Neural cell (in vitro differentiated cells): ENCODE measurements around the gene RPS6KC1. TPM values are rescaled to one million over a fixed set of nuclear protein-coding genes. Genes with fewer than 3 reads are reported as not detected.

Experiments used
- H2AFZ ChIP-seq: fragments of 200-600, 300-800 bp; sonication (generic), shearing (Covaris generic); 2 replicates; pipeline ENCODE4 v1.6.0; 2014; ENCODE audit warnings: low read depth, mild to moderate bottlenecking, antibody characterized with exemption, low read length, moderate library complexity
- H3F3A ChIP-seq: fragments of 200-600 bp; shearing (Covaris generic); 2 replicates; pipeline ENCODE4 v1.6.1; 2016; ENCODE audit warnings: mild to moderate bottlenecking, moderate library complexity, mixed read lengths, antibody characterized with exemption, low read length; ENCODE audit not compliant: insufficient read depth, poor library complexity, severe bottlenecking
- H3K27ac ChIP-seq: fragments of 200-600, 300-800 bp; sonication (generic), shearing (Covaris generic); 2 replicates; pipeline ENCODE4 v1.5.1; 2014; ENCODE audit warnings: mild to moderate bottlenecking, low read length, moderate library complexity
- H3K27me3 ChIP-seq: fragments of 300-800, 200-600 bp; sonication (generic), shearing (Covaris generic); 2 replicates; pipeline ENCODE4 v1.6.0; 2014; ENCODE audit warnings: mild to moderate bottlenecking, low read depth, low read length, moderate library complexity; ENCODE audit not compliant: insufficient read depth
- H3K36me3 ChIP-seq: fragments of 300-800, 200-600 bp; sonication (generic), shearing (Covaris generic); 2 replicates; pipeline ENCODE4 v1.5.1; 2014; ENCODE audit warnings: mild to moderate bottlenecking, antibody characterized with exemption, low read length, moderate library complexity; ENCODE audit not compliant: insufficient read depth
- H3K4me2 ChIP-seq: fragments of 300-800, 200-600 bp; sonication (generic), shearing (Covaris generic); 2 replicates; pipeline ENCODE4 v1.6.0; 2014; ENCODE audit warnings: mild to moderate bottlenecking, low read length
- H3K4me3 ChIP-seq: fragments of 300-800, 200-600 bp; sonication (generic), shearing (Covaris generic); 2 replicates; pipeline ENCODE4 v1.5.1; 2014; ENCODE audit warnings: mild to moderate bottlenecking, low read length, moderate library complexity
- H3K79me2 ChIP-seq: fragments of 200-600 bp; shearing (Covaris generic); replicated peaks from 2 replicates; pipeline ENCODE4 v1.6.0; 2014; ENCODE audit warnings: mild to moderate bottlenecking, low read length, moderate library complexity; ENCODE audit not compliant: insufficient read depth
- H3K9ac ChIP-seq: fragments of 300-800, 200-600 bp; sonication (generic), shearing (Covaris generic); 2 replicates; pipeline ENCODE4 v1.6.1; 2016; ENCODE audit warnings: mild to moderate bottlenecking, low read length, mixed read lengths
- H3K9me2 ChIP-seq: fragments of 200-600 bp; shearing (Covaris generic); 2 replicates; pipeline ENCODE4 v1.6.1; 2016; ENCODE audit warnings: mild to moderate bottlenecking, low read length, mixed read lengths; ENCODE audit not compliant: insufficient read depth
- H3K9me3 ChIP-seq: fragments of 200-600, 300-800 bp; sonication (generic), shearing (Covaris generic); 2 replicates; pipeline ENCODE4 v1.6.1; 2016; ENCODE audit warnings: mild to moderate bottlenecking, mixed run types, low read length, moderate library complexity, mixed read lengths
- H4K20me1 ChIP-seq: fragments of 200-600 bp; shearing (Covaris generic); 2 replicates; pipeline ENCODE4 v1.6.1; 2016; ENCODE audit warnings: mild to moderate bottlenecking, mixed run types; ENCODE audit not compliant: insufficient read depth
- CTCF ChIP-seq: fragments of 450-650 bp; IDR thresholded peaks from 2 replicates; pipeline ENCODE4 v1.5.1; 2014; ENCODE audit warnings: antibody characterized with exemption, mild to moderate bottlenecking, moderate library complexity; ENCODE audit not compliant: poor library complexity, severe bottlenecking
- EP300 ChIP-seq: fragments of 450-650 bp; conservative IDR thresholded peaks from 2 replicates; pipeline ENCODE4 v1.6.1; 2014; ENCODE audit warnings: antibody characterized with exemption, mild to moderate bottlenecking, moderate library complexity; ENCODE audit not compliant: poor library complexity, severe bottlenecking
- EZH2 ChIP-seq: fragments of 200-600, 300-800 bp; shearing (Covaris generic), sonication (generic); IDR thresholded peaks from 2 replicates; pipeline ENCODE4 v1.6.1; 2014; ENCODE audit warnings: antibody characterized with exemption, low read length, borderline replicate concordance, mild to moderate bottlenecking; ENCODE audit not compliant: insufficient read depth, poor library complexity, severe bottlenecking
- MXI1 ChIP-seq: fragments of 450-650 bp; conservative IDR thresholded peaks from 2 replicates; pipeline ENCODE4 v1.6.1; 2014; ENCODE audit warnings: antibody characterized with exemption, mild to moderate bottlenecking; ENCODE audit not compliant: poor library complexity, severe bottlenecking
- POLR2AphosphoS5 ChIP-seq: IDR thresholded peaks from 2 replicates; pipeline ENCODE4 v1.6.1; 2012
- RAD21 ChIP-seq: fragments of 450-650 bp; conservative IDR thresholded peaks from 2 replicates; pipeline ENCODE4 v1.6.1; 2014; ENCODE audit warnings: antibody characterized with exemption, mild to moderate bottlenecking, moderate library complexity
- SMC3 ChIP-seq: fragments of 450-650 bp; conservative IDR thresholded peaks from 2 replicates; pipeline ENCODE4 v1.6.1; 2014; ENCODE audit warnings: antibody characterized with exemption, mild to moderate bottlenecking, moderate library complexity; ENCODE audit not compliant: poor library complexity
- TAF1 ChIP-seq: IDR thresholded peaks from 2 replicates; pipeline ENCODE4 v1.6.1; 2012; ENCODE audit warnings: low read depth
- polyA plus RNA-seq: library from polyadenylated mRNA; depleted of rRNA; stranded (reverse); fragments of >200 nt; gene quantifications from 2 replicates; pipeline ENCODE4 v1.2.3, GENCODE V29; 2014
- TF ChIP-seq, protein P1 (sequence below): IDR thresholded peaks from 2 replicates; pipeline ENCODE4 v1.6.1; 2012; ENCODE audit warnings: borderline replicate concordance

Gene RPS6KC1
- polyA plus RNA-seq, 1 donor from 2014 or later = 28.1 TPM

DNA sequence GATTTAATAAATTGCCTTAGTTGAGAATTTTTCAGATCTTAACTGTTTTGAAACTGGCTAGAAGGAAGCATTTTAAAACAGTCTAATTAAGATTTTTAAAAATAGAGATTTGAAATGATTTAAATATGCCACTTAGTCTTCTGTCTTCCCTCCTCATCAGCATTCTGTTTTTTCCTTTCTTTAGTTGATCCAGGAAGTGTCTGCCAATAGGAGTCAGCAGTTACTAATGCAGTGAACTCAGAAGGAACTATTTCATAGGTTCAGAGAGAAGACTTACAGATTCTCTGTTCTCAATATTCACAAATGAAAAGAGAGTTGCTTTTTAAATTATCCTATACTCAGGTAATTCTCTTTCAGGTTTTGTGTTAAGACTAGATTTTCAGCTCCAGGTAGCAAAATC, 84.5 kb downstream of the RPS6KC1 start:
- no peaks in the 10 kb centered on the region for H3F3A ChIP-seq
- H2AFZ ChIP-seq = no peak overlapping the region
- H3K27me3 ChIP-seq = no peaks in the 10 kb centered on the region
- H3K9me2 ChIP-seq = no peaks in the 10 kb centered on the region
- no peak for TF ChIP-seq SMC3
- no peak overlapping the region for H3K27ac ChIP-seq
- H3K9ac ChIP-seq = no peak overlapping the region
- H3K9me3 ChIP-seq = no peaks in the 10 kb centered on the region
- no peak overlapping the region for H3K4me2 ChIP-seq
- H4K20me1 ChIP-seq = no peaks in the 10 kb centered on the region
- H3K4me3 ChIP-seq = no peak overlapping the region
- H3K79me2 ChIP-seq = peaks cover 6% of the 10 kb centered on the region
- H3K36me3 ChIP-seq = no peaks in the 10 kb centered on the region

DNA sequence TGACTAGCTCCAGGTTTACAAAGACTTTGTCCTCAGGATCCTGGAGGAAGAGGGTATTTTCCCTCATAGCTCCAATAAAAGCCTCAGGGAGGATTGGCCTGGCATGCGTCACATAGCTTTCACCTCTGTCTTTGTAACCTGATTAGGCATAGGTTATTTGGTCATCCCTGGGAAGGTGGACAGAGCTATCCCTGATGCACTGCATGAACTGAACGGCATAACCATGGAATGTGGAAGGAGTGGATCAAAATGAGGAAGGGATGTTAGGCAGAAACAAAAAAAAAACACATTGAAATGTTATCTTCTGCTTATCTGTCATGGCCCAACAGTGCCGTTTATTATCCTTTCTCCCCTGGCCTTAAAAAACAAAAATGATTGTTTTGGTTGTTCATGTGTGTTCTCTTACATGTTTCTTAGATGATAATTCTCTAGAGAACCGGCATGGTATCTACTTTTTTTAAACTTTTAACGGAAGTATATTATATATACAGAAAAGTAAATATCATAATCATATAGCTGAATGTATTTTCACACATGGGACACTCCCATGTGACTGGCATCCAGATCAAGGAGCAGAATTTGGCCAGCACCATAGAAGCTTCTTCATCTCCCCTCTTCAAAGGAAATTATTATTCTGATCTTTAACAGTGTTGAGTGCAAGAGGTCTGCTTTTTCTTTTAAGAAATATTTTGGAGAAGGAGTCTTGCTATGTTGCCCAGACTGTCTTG, 85.3 kb downstream of the RPS6KC1 start:
- peaks cover 6% of the 10 kb centered on the region for H3K79me2 ChIP-seq
- H3K4me3 ChIP-seq = no peak overlapping the region
- H3K4me2 ChIP-seq = no peak overlapping the region
- H3F3A ChIP-seq = no peaks in the 10 kb centered on the region
- H4K20me1 ChIP-seq = no peaks in the 10 kb centered on the region
- no peaks in the 10 kb centered on the region for H3K27me3 ChIP-seq
- H3K36me3 ChIP-seq = no peaks in the 10 kb centered on the region
- H3K9me2 ChIP-seq = no peaks in the 10 kb centered on the region
- H3K9me3 ChIP-seq = no peaks in the 10 kb centered on the region
- TF ChIP-seq POLR2AphosphoS5 (no peak), EP300 (no peak), SMC3 (no peak), EZH2 (no peak), RAD21 (no peak), TAF1 (no peak), MXI1 (no peak), CTCF (no peak)
- TF ChIP-seq, protein P1, sequence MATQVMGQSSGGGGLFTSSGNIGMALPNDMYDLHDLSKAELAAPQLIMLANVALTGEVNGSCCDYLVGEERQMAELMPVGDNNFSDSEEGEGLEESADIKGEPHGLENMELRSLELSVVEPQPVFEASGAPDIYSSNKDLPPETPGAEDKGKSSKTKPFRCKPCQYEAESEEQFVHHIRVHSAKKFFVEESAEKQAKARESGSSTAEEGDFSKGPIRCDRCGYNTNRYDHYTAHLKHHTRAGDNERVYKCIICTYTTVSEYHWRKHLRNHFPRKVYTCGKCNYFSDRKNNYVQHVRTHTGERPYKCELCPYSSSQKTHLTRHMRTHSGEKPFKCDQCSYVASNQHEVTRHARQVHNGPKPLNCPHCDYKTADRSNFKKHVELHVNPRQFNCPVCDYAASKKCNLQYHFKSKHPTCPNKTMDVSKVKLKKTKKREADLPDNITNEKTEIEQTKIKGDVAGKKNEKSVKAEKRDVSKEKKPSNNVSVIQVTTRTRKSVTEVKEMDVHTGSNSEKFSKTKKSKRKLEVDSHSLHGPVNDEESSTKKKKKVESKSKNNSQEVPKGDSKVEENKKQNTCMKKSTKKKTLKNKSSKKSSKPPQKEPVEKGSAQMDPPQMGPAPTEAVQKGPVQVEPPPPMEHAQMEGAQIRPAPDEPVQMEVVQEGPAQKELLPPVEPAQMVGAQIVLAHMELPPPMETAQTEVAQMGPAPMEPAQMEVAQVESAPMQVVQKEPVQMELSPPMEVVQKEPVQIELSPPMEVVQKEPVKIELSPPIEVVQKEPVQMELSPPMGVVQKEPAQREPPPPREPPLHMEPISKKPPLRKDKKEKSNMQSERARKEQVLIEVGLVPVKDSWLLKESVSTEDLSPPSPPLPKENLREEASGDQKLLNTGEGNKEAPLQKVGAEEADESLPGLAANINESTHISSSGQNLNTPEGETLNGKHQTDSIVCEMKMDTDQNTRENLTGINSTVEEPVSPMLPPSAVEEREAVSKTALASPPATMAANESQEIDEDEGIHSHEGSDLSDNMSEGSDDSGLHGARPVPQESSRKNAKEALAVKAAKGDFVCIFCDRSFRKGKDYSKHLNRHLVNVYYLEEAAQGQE = no peak
- no peak overlapping the region for H3K27ac ChIP-seq
- no peak overlapping the region for H2AFZ ChIP-seq
- no peak overlapping the region for H3K9ac ChIP-seq
